Testis (tissue), 2 donors: ENCODE results near the gene ATG10.

ENCODE experiments used
- POLR2A ChIP-seq: fragments of 450-650 bp; IDR thresholded peaks from one replicate; pipeline ENCODE4 v1.6.1; 2017; ENCODE audit warnings: antibody characterized with exemption, mild to moderate bottlenecking, moderate library complexity
- TF ChIP-seq, protein P1 (sequence below), 3 experiments: fragments of 450-650 bp in 2 of 3; fragments of 200-600 bp in 1 of 3; sonication (generic) in 1 of 3; IDR thresholded peaks; one replicate each; pipeline ENCODE4 v1.5.1; 2016 to 2019; ENCODE audit warnings: antibody characterized with exemption in 3 of 3, mild to moderate bottlenecking in 2 of 3, moderate library complexity in 1 of 3

DNA sequence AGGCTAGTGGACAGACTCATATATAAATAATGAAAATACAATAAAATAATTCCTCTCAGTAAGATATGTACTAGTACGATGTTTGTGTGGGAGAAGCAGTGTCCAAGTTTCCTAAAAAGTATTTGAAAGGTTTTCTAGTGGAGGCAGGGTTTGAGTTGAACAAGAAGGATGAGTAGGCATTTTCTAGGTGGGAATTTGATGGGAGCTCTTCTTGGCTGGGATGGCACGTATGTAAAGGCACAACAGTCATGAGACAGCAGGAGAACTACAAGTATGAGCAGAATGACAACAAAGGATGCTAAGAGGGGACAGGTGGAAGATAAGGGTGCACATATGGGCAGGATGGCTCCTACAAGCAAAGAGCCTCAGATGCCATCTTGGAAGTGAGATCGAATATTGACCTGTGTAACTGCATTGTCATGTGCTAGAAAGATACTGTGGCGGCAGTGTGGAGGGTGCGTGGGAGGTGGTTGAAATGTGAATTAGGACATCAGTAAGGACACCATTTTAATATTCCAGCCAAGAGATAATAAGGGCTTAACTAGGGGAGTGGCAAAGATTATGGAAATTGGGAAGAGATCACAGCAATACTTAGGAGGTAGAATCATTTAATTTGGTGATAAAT is 170.5 kb downstream of the ATG10 start:
- TF ChIP-seq, protein P1, sequence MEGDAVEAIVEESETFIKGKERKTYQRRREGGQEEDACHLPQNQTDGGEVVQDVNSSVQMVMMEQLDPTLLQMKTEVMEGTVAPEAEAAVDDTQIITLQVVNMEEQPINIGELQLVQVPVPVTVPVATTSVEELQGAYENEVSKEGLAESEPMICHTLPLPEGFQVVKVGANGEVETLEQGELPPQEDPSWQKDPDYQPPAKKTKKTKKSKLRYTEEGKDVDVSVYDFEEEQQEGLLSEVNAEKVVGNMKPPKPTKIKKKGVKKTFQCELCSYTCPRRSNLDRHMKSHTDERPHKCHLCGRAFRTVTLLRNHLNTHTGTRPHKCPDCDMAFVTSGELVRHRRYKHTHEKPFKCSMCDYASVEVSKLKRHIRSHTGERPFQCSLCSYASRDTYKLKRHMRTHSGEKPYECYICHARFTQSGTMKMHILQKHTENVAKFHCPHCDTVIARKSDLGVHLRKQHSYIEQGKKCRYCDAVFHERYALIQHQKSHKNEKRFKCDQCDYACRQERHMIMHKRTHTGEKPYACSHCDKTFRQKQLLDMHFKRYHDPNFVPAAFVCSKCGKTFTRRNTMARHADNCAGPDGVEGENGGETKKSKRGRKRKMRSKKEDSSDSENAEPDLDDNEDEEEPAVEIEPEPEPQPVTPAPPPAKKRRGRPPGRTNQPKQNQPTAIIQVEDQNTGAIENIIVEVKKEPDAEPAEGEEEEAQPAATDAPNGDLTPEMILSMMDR (IDR thresholded peaks at IDR 0.05) = no peak
- no peak for TF ChIP-seq POLR2A
